Skeletal muscle satellite cell (primary cell): ENCODE measurements around the gene HM13.
"Not testable (repeated sequence)": the region's sequence is repeated elsewhere in the genome, so short reads cannot be mapped to it uniquely, and the experiment has no call there.

Source experiments
- H3K27me3 ChIP-seq: 2 replicates; pipeline ENCODE4 v1.7.0; 2013; ENCODE audit warnings: low read length; ENCODE audit not compliant: control insufficient read depth, insufficient read depth
- H3K36me3 ChIP-seq: 2 replicates; pipeline ENCODE4 v1.7.0; 2013; ENCODE audit warnings: mild to moderate bottlenecking, control low read depth, low read length; ENCODE audit not compliant: insufficient read depth
- H3K4me1 ChIP-seq: 2 replicates; pipeline ENCODE4 v1.7.0; 2013; ENCODE audit warnings: low read length; ENCODE audit not compliant: control insufficient read depth, insufficient read depth
- H3K4me2 ChIP-seq: 2 replicates; pipeline ENCODE4 v1.7.0; 2013; ENCODE audit warnings: mild to moderate bottlenecking, low read length
- H3K4me3 ChIP-seq: 2 replicates; pipeline ENCODE4 v1.7.0; 2013; ENCODE audit warnings: low read length
- H3K9ac ChIP-seq: 2 replicates; pipeline ENCODE4 v1.7.0; 2013; ENCODE audit warnings: mild to moderate bottlenecking, low read depth, low read length, moderate library complexity
- H3K9me3 ChIP-seq: replicated peaks from 2 replicates; pipeline ENCODE4 v1.7.0; 2013; ENCODE audit warnings: mild to moderate bottlenecking, control low read depth, low read length

The HM13 gene

GRCh38 chr20:31485450-31486339 is 28.5 kb upstream of the HM13 start:
- Histone ChIP-seq H3K36me3 (no peaks in the 10 kb centered on the region), H3K4me3 (peak overlapping the region; percentile 45), H3K9ac (no peak overlapping the region)

GRCh38 chr20:31488115-31488514 is 26.1 kb upstream of the HM13 start:
- H3K4me3 ChIP-seq = no peak overlapping the region
- no peak overlapping the region for H3K9ac ChIP-seq
- no peak overlapping the region for H3K4me2 ChIP-seq
- no peaks in the 10 kb centered on the region for H3K9me3 ChIP-seq
- peaks cover 44% of the 10 kb centered on the region for H3K27me3 ChIP-seq
- no peaks in the 10 kb centered on the region for H3K4me1 ChIP-seq
- H3K36me3 ChIP-seq = no peaks in the 10 kb centered on the region

More at GRCh38 chr20:31485450-31486339, 28.5 kb upstream of the HM13 start:
- H3K4me2 ChIP-seq = peak overlapping the region; percentile 47
- no peaks in the 10 kb centered on the region for H3K9me3 ChIP-seq
- H3K27me3 ChIP-seq = peaks cover 54% of the 10 kb centered on the region
- no peaks in the 10 kb centered on the region for H3K4me1 ChIP-seq

- peaks cover 44% of the 10 kb centered on the region for H3K27me3 ChIP-seq
Measured at GRCh38 chr20:31489152-31489551, 25.1 kb upstream of the HM13 start.

GRCh38 chr20:31490752-31491151 is 23.5 kb upstream of the HM13 start:
- Histone ChIP-seq H3K27me3 (peaks cover 38% of the 10 kb centered on the region), H3K4me3 (no peak overlapping the region), H3K36me3 (no peaks in the 10 kb centered on the region), H3K4me1 (no peaks in the 10 kb centered on the region), H3K9ac (no peak overlapping the region), H3K4me2 (no peak overlapping the region), H3K9me3 (no peaks in the 10 kb centered on the region)

More at GRCh38 chr20:31489152-31489551, 25.1 kb upstream of the HM13 start:
- Histone ChIP-seq H3K9ac (no peak overlapping the region), H3K4me1 (no peaks in the 10 kb centered on the region), H3K36me3 (no peaks in the 10 kb centered on the region), H3K4me3 (no peak overlapping the region), H3K4me2 (no peak overlapping the region), H3K9me3 (no peaks in the 10 kb centered on the region)

GRCh38 chr20:31494131-31494530 is 20.1 kb upstream of the HM13 start:
- Histone ChIP-seq H3K9me3 (no peaks in the 10 kb centered on the region), H3K9ac (no peak overlapping the region), H3K4me2 (no peak overlapping the region), H3K27me3 (peaks cover 35% of the 10 kb centered on the region), H3K36me3 (no peaks in the 10 kb centered on the region), H3K4me3 (no peak overlapping the region), H3K4me1 (peaks cover 4% of the 10 kb centered on the region)

- no peaks in the 10 kb centered on the region for H3K9me3 ChIP-seq
- no peak overlapping the region for H3K4me3 ChIP-seq
- H3K4me1 ChIP-seq = peaks cover 4% of the 10 kb centered on the region
- H3K9ac ChIP-seq = no peak overlapping the region
- peak overlapping the region; percentile 55 for H3K4me2 ChIP-seq
- peaks cover 42% of the 10 kb centered on the region for H3K27me3 ChIP-seq
- H3K36me3 ChIP-seq = no peaks in the 10 kb centered on the region
Measured at GRCh38 chr20:31496761-31497295, 17.4 kb upstream of the HM13 start.

- H3K4me2 ChIP-seq = no peak overlapping the region
- H3K27me3 ChIP-seq = peaks cover 42% of the 10 kb centered on the region
- no peak overlapping the region for H3K4me3 ChIP-seq
- no peaks in the 10 kb centered on the region for H3K9me3 ChIP-seq
- no peak overlapping the region for H3K9ac ChIP-seq
- peaks cover 4% of the 10 kb centered on the region for H3K4me1 ChIP-seq
- H3K36me3 ChIP-seq = no peaks in the 10 kb centered on the region
Measured at GRCh38 chr20:31497838-31498540, 16.3 kb upstream of the HM13 start.

- no peak overlapping the region for H3K4me3 ChIP-seq
- no peaks in the 10 kb centered on the region for H3K36me3 ChIP-seq
- peaks cover 4% of the 10 kb centered on the region for H3K4me1 ChIP-seq
- peaks cover 41% of the 10 kb centered on the region for H3K27me3 ChIP-seq
- no peak overlapping the region for H3K9ac ChIP-seq
- no peak overlapping the region for H3K4me2 ChIP-seq
- H3K9me3 ChIP-seq = no peaks in the 10 kb centered on the region
Measured at GRCh38 chr20:31500527-31500926, 13.7 kb upstream of the HM13 start.

GRCh38 chr20:31502884-31503673 is 11.2 kb upstream of the HM13 start:
- not testable (repeated sequence) for H3K4me3 ChIP-seq, H3K4me2 ChIP-seq, H3K36me3 ChIP-seq, H3K9me3 ChIP-seq, H3K4me1 ChIP-seq, H3K9ac ChIP-seq
- H3K27me3 ChIP-seq = peaks cover 20% of the 10 kb centered on the region

- no peaks in the 10 kb centered on the region for H3K36me3 ChIP-seq
- peaks cover 3% of the 10 kb centered on the region for H3K27me3 ChIP-seq
- H3K9me3 ChIP-seq = no peaks in the 10 kb centered on the region
- H3K4me3 ChIP-seq = no peak overlapping the region
- no peak overlapping the region for H3K4me2 ChIP-seq
- no peak overlapping the region for H3K9ac ChIP-seq
- H3K4me1 ChIP-seq = no peaks in the 10 kb centered on the region
Measured at GRCh38 chr20:31505903-31506302, 8.3 kb upstream of the HM13 start.
